Measurements from ENCODE around the gene ZMYM4.
"Not testable (repeated sequence)": the region's sequence is repeated elsewhere in the genome, so short reads cannot be mapped to it uniquely, and the experiment has no call there.

Gene ZMYM4

GRCh38 chr1:35268282-35269200 is at the start of gene ZMYM4:
Gene ZMYM4, plus strand, starts transcription at chr1:35268709. Its CDS starts 338 bp downstream, at chr1:35269047.
- peak; percentile 77 to 87 (median 86) for DNase-seq (ENCODE audit: low read depth in 2 of 3, low spot score in 1 of 3)

- no peak for DNase-seq (ENCODE audit: low read depth in 2 of 3, low spot score in 1 of 3)
Observed at GRCh38 chr1:35220976-35221375, 47.5 kb upstream of the ZMYM4 start.

GRCh38 chr1:35222322-35223083 is 46.0 kb upstream of the ZMYM4 start:
- no peak for DNase-seq (ENCODE audit: low read depth in 2 of 3, low spot score in 1 of 3)

- no peak for DNase-seq (ENCODE audit: low read depth in 2 of 3, low spot score in 1 of 3)
Observed at GRCh38 chr1:35223084-35223630, 45.4 kb upstream of the ZMYM4 start.

GRCh38 chr1:35226546-35226945 is 42.0 kb upstream of the ZMYM4 start:
- no peak for DNase-seq (ENCODE audit: low read depth in 2 of 3, low spot score in 1 of 3)

- DNase-seq (ENCODE audit: low read depth in 2 of 3, low spot score in 1 of 3) = no peak
Observed at GRCh38 chr1:35229587-35230360, 38.7 kb upstream of the ZMYM4 start.

- no peak for DNase-seq (ENCODE audit: low read depth in 2 of 3, low spot score in 1 of 3)
Observed at GRCh38 chr1:35231287-35231686, 37.2 kb upstream of the ZMYM4 start.

- DNase-seq (ENCODE audit: low read depth in 2 of 3, low spot score in 1 of 3) = not testable (repeated sequence)
Observed at GRCh38 chr1:35236772-35237171, 31.7 kb upstream of the ZMYM4 start.

- no peak for DNase-seq (ENCODE audit: low read depth in 2 of 3, low spot score in 1 of 3)
Observed at GRCh38 chr1:35243691-35244090, 24.8 kb upstream of the ZMYM4 start.

- DNase-seq (ENCODE audit: low read depth in 2 of 3, low spot score in 1 of 3) = no peak
Observed at GRCh38 chr1:35247256-35247655, 21.3 kb upstream of the ZMYM4 start.

GRCh38 chr1:35253941-35254340 is 14.6 kb upstream of the ZMYM4 start:
- no peak for DNase-seq (ENCODE audit: low read depth in 2 of 3, low spot score in 1 of 3)

- DNase-seq (ENCODE audit: low read depth in 2 of 3, low spot score in 1 of 3) = no peak
Observed at GRCh38 chr1:35255276-35255675, 13.2 kb upstream of the ZMYM4 start.

- no peak for DNase-seq (ENCODE audit: low read depth in 2 of 3, low spot score in 1 of 3)
Observed at GRCh38 chr1:35259561-35259960, 8.9 kb upstream of the ZMYM4 start.

GRCh38 chr1:35261412-35262120 is 6.9 kb upstream of the ZMYM4 start:
- no peak for DNase-seq (ENCODE audit: low read depth in 2 of 3, low spot score in 1 of 3)

GRCh38 chr1:35264035-35264434 is 4.5 kb upstream of the ZMYM4 start:
- no peak for DNase-seq (ENCODE audit: low read depth in 2 of 3, low spot score in 1 of 3)

GRCh38 chr1:35264871-35265270 is 3.6 kb upstream of the ZMYM4 start:
- no peak for DNase-seq (ENCODE audit: low read depth in 2 of 3, low spot score in 1 of 3)

- DNase-seq (ENCODE audit: low read depth in 2 of 3, low spot score in 1 of 3) = no peak
Observed at GRCh38 chr1:35266306-35266705, 2.2 kb upstream of the ZMYM4 start.

- DNase-seq (ENCODE audit: low read depth in 2 of 3, low spot score in 1 of 3) = no peak
Observed at GRCh38 chr1:35269201-35269988, 886 bp downstream of the ZMYM4 start.

GRCh38 chr1:35269989-35270289 is 1.4 kb downstream of the ZMYM4 start:
- DNase-seq (ENCODE audit: low read depth in 2 of 3, low spot score in 1 of 3) = no peak

GRCh38 chr1:35270836-35271235 is 2.3 kb downstream of the ZMYM4 start:
- DNase-seq (ENCODE audit: low read depth in 2 of 3, low spot score in 1 of 3) = no peak

All from stimulated activated CD4-positive, alpha-beta T cell treated with anti-CD3 and anti-CD28 coated beads, Interleukin-12 subunit alpha, Interleukin-12 subunit beta, amount 100 ng/mL, for 48 hours (primary cell).